ENCODE data around the gene TEDC1. TPM values are rescaled to one million over a fixed set of nuclear protein-coding genes. Genes with fewer than 3 reads are reported as not detected.

TEDC1 gene
- total RNA-seq, 1 experiment from 2014 or later: 17.6 TPM

GRCh38 chr14:105536051-105536450, 45.0 kb downstream of the TEDC1 start:
- Mint-ChIP-seq H3K4me3 (ENCODE audit: unreplicated experiment) (no peak overlapping the region), H3K9me3 (ENCODE audit: unreplicated experiment) (no peaks in the 10 kb centered on the region), H3K36me3 (ENCODE audit: insufficient read depth, unreplicated experiment) (no peaks in the 10 kb centered on the region), H3K27me3 (ENCODE audit: insufficient read depth, unreplicated experiment) (peaks cover 53% of the 10 kb centered on the region), H3K27ac (ENCODE audit: low read depth, unreplicated experiment) (no peak overlapping the region), H3K4me1 (ENCODE audit: insufficient read depth, unreplicated experiment) (no peaks in the 10 kb centered on the region)
- BruUV-seq (replicated peaks): no TSS peak
- POLR2A ChIA-PET: no interaction called here
- intact Hi-C loops (cut with micrococcal nuclease): no loop called here
- DNase-seq (ENCODE audit: unreplicated experiment): no peak
- CTCF ChIA-PET: interaction anchor here (0.7 to 1.1 kb wide), 2 partner anchors 13 to 22 kb away, joined by 3 read pairs; no protein-coding TSS in a partner anchor
- TF ChIP-seq CTCF (IDR thresholded peaks at IDR 0.05; ENCODE audit: unreplicated experiment): no peak

GRCh38 chr14:105536691-105537579, 45.9 kb downstream of the TEDC1 start:
- Mint-ChIP-seq H3K27ac (ENCODE audit: low read depth, unreplicated experiment) (no peak overlapping the region), H3K9me3 (ENCODE audit: unreplicated experiment) (peaks cover 5% of the 10 kb centered on the region), H3K4me1 (ENCODE audit: insufficient read depth, unreplicated experiment) (no peaks in the 10 kb centered on the region), H3K27me3 (ENCODE audit: insufficient read depth, unreplicated experiment) (peaks cover 62% of the 10 kb centered on the region), H3K4me3 (ENCODE audit: unreplicated experiment) (no peak overlapping the region), H3K36me3 (ENCODE audit: insufficient read depth, unreplicated experiment) (no peaks in the 10 kb centered on the region)
- no TSS peak for BruUV-seq (replicated peaks)
- DNase-seq (ENCODE audit: unreplicated experiment): no peak
- CTCF ChIA-PET: interaction anchor here (0.5 to 2.6 kb wide), 23 partner anchors 8 to 1021 kb away, joined by 3 to 21 read pairs (median 4); no protein-coding TSS in a partner anchor
- TF ChIP-seq CTCF (IDR thresholded peaks at IDR 0.05; ENCODE audit: unreplicated experiment): no peak
- intact Hi-C loops (cut with micrococcal nuclease): no loop called here
- POLR2A ChIA-PET: no interaction called here

- CTCF ChIA-PET: interaction anchor here (0.5 to 2.6 kb wide), 29 partner anchors 8 to 1178 kb away, joined by 3 to 21 read pairs (median 4); no protein-coding TSS in a partner anchor
These were observed 46.8 kb downstream of the TEDC1 start for GRCh38 chr14:105537580-105538474.

More at GRCh38 chr14:105537580-105538474, 46.8 kb downstream of the TEDC1 start:
- H3K4me1 Mint-ChIP-seq (ENCODE audit: insufficient read depth, unreplicated experiment): no peaks in the 10 kb centered on the region
- peaks cover 61% of the 10 kb centered on the region for H3K27me3 Mint-ChIP-seq (ENCODE audit: insufficient read depth, unreplicated experiment)
- DNase-seq (ENCODE audit: unreplicated experiment): peak; percentile 56
- H3K9me3 Mint-ChIP-seq (ENCODE audit: unreplicated experiment): peaks cover 14% of the 10 kb centered on the region
- H3K4me3 Mint-ChIP-seq (ENCODE audit: unreplicated experiment): no peak overlapping the region
- TF ChIP-seq CTCF (IDR thresholded peaks at IDR 0.05; ENCODE audit: unreplicated experiment): peak; percentile 97
- H3K36me3 Mint-ChIP-seq (ENCODE audit: insufficient read depth, unreplicated experiment): no peaks in the 10 kb centered on the region
- no peak overlapping the region for H3K27ac Mint-ChIP-seq (ENCODE audit: low read depth, unreplicated experiment)
- POLR2A ChIA-PET: no interaction called here
- no TSS peak for BruUV-seq (replicated peaks)
- intact Hi-C loops (cut with micrococcal nuclease): no loop called here
